ENCODE results near the gene WFS1.

DNA sequence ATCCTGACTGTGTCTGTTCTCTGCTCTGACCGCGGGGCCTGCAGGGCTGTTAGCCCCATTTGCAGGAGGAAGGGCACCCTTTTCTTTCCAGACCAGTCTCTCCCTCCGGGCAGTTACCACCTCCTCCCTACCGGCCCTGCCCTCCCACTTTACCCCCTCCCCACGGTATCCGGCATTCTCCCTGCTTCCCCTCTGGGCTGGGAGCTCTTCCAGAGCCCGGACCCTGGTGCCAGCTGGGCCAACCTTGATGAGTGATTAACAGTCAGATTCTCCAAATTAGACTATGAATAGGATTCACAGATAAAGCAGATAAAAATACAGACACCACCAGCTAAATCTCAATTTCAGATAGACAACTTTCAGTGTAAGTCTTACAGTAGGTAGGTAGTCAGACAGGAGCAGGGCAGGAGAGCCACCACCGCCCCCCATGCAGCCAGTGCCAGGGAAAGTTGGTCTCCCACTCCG lies 23.4 kb upstream of the WFS1 start:
- TF ChIP-seq, protein P1, sequence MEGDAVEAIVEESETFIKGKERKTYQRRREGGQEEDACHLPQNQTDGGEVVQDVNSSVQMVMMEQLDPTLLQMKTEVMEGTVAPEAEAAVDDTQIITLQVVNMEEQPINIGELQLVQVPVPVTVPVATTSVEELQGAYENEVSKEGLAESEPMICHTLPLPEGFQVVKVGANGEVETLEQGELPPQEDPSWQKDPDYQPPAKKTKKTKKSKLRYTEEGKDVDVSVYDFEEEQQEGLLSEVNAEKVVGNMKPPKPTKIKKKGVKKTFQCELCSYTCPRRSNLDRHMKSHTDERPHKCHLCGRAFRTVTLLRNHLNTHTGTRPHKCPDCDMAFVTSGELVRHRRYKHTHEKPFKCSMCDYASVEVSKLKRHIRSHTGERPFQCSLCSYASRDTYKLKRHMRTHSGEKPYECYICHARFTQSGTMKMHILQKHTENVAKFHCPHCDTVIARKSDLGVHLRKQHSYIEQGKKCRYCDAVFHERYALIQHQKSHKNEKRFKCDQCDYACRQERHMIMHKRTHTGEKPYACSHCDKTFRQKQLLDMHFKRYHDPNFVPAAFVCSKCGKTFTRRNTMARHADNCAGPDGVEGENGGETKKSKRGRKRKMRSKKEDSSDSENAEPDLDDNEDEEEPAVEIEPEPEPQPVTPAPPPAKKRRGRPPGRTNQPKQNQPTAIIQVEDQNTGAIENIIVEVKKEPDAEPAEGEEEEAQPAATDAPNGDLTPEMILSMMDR (IDR thresholded peaks at IDR 0.05): no peak
- TF ChIP-seq POLR2A (IDR thresholded peaks at IDR 0.05): no peak
- TF ChIP-seq POLR2AphosphoS5 (IDR thresholded peaks at IDR 0.05): no peak
